ENCODE data around the gene INPP5B.

DNA sequence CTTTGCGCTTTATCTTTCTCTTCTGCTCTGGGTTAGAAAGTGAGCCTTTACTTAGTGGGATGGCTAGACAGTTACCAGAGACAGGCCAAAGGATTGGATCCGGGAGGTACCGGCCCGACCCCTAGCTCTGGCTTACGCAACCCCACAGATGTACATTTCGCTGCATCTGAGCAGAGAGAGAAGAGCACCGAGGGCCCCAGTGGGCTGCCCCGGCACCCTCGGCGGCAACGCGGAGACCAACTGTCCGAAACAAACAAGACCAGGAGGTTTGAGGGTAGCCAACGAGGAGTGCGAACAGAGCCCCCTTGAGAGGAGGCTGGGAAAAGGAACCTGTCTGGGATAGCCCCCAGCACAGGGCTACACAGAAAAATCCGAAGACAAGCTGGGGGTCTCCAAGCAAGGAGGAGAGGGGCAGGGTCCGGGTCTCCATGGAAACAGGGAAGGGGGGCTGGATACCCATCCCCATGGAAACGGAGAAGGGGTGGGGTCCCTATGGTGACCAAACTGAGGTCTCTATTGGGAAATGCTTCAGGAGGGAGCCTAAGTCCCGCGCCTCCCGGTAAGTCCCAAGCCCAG lies 87.8 kb downstream of the INPP5B start:
- no peak for TF ChIP-seq CTCF (IDR thresholded peaks at IDR 0.05)
- no peak for TF ChIP-seq POLR2A (IDR thresholded peaks at IDR 0.05)
